Retinal pigment epithelial cell (primary cell): Measurements from ENCODE around the gene IQCN.

Source experiments
- DNase-seq: peaks from one replicate; pipeline ENCODE4 v3.0.0-alpha.2; 2010; ENCODE audit warnings: low read depth
- H3K4me3 ChIP-seq: 2 replicates; pipeline ENCODE4 v1.5.1; 2011; ENCODE audit warnings: mild to moderate bottlenecking, low read length, control low read depth, moderate library complexity
- CTCF ChIP-seq: conservative IDR thresholded peaks from 2 replicates; pipeline ENCODE4 v1.5.1; 2011; ENCODE audit warnings: low read depth, low read length, control low read depth, inconsistent platforms

The IQCN gene

GRCh38 chr19:18257503-18258470 lies 16.5 kb downstream of the IQCN start:
- no peak for DNase-seq
- no peak for TF ChIP-seq CTCF
- no peak overlapping the region for H3K4me3 ChIP-seq

- peak; percentile 24 for TF ChIP-seq CTCF
- no peak overlapping the region for H3K4me3 ChIP-seq
- no peak for DNase-seq
Measured at GRCh38 chr19:18254546-18255503, 19.4 kb downstream of the IQCN start.

GRCh38 chr19:18253716-18254115 lies 20.5 kb downstream of the IQCN start:
- no peak overlapping the region for H3K4me3 ChIP-seq
- TF ChIP-seq CTCF = no peak
- no peak for DNase-seq

- no peak for DNase-seq
- TF ChIP-seq CTCF = no peak
- H3K4me3 ChIP-seq = no peak overlapping the region
Measured at GRCh38 chr19:18253130-18253529, 21.1 kb downstream of the IQCN start.

- H3K4me3 ChIP-seq = no peak overlapping the region
- no peak for TF ChIP-seq CTCF
- no peak for DNase-seq
Measured at GRCh38 chr19:18252370-18252717, 21.9 kb downstream of the IQCN start.

- H3K4me3 ChIP-seq = no peak overlapping the region
- TF ChIP-seq CTCF = peak; percentile 92
- no peak for DNase-seq
Measured at GRCh38 chr19:18251587-18252369, 22.5 kb downstream of the IQCN start.
